Ishikawa (cell line): ENCODE results near the gene PDLIM1.

Source experiments
- CEBPB ChIP-seq: IDR thresholded peaks from 2 replicates; pipeline ENCODE4 v1.6.1; 2012
- CREB1 ChIP-seq: IDR thresholded peaks from 2 replicates; pipeline ENCODE4 v1.6.1; 2012; ENCODE audit warnings: low read depth
- EGR1 ChIP-seq: IDR thresholded peaks from 2 replicates; pipeline ENCODE4 v1.6.1; 2012
- EP300 ChIP-seq: IDR thresholded peaks from 2 replicates; pipeline ENCODE4 v1.6.1; 2012; ENCODE audit warnings: borderline replicate concordance
- FOXM1 ChIP-seq: IDR thresholded peaks from 2 replicates; pipeline ENCODE4 v1.6.1; 2012; ENCODE audit warnings: low read depth, borderline replicate concordance
- MAX ChIP-seq: IDR thresholded peaks from 2 replicates; pipeline ENCODE4 v1.6.1; 2012
- NFIC ChIP-seq: IDR thresholded peaks from 2 replicates; pipeline ENCODE4 v1.6.1; 2012
- RAD21 ChIP-seq: IDR thresholded peaks from 2 replicates; pipeline ENCODE4 v1.6.1; 2012; ENCODE audit warnings: low read depth
- REST ChIP-seq: IDR thresholded peaks from 2 replicates; pipeline ENCODE4 v1.6.1; 2012; ENCODE audit warnings: low read depth, mild to moderate bottlenecking
- TAF1 ChIP-seq: IDR thresholded peaks from 2 replicates; pipeline ENCODE4 v1.6.1; 2012; ENCODE audit warnings: low read depth, mild to moderate bottlenecking
- TCF12 ChIP-seq: IDR thresholded peaks from 2 replicates; pipeline ENCODE4 v1.6.1; 2012; ENCODE audit warnings: low read depth
- TEAD4 ChIP-seq: IDR thresholded peaks from 2 replicates; pipeline ENCODE4 v1.6.1; 2012
- USF1 ChIP-seq: IDR thresholded peaks from 2 replicates; pipeline ENCODE4 v1.6.1; 2012
- YY1 ChIP-seq: IDR thresholded peaks from 2 replicates; pipeline ENCODE4 v1.6.1; 2012; ENCODE audit warnings: low read depth
- ZBTB7A ChIP-seq: IDR thresholded peaks from 2 replicates; pipeline ENCODE4 v1.6.1; 2012; ENCODE audit warnings: low read depth

PDLIM1 gene

GRCh38 chr10:95254629-95255028 is 36.2 kb downstream of the PDLIM1 start:
- TF ChIP-seq YY1, result no peak
- TF ChIP-seq FOXM1, result no peak
- no peak for TF ChIP-seq NFIC
- no peak for TF ChIP-seq MAX
- TF ChIP-seq USF1, result no peak
- TF ChIP-seq REST, result no peak
- TF ChIP-seq TCF12, result no peak
- no peak for TF ChIP-seq CREB1
- TF ChIP-seq RAD21, result no peak
- TF ChIP-seq ZBTB7A, result no peak
- TF ChIP-seq EGR1, result no peak
- no peak for TF ChIP-seq CEBPB
- no peak for TF ChIP-seq EP300
- no peak for TF ChIP-seq TAF1

GRCh38 chr10:95253686-95254085 is 37.1 kb downstream of the PDLIM1 start:
- TF ChIP-seq REST (no peak), USF1 (no peak), EGR1 (no peak), NFIC (no peak), CREB1 (no peak), MAX (no peak), TEAD4 (no peak), RAD21 (no peak), ZBTB7A (no peak), CEBPB (no peak), FOXM1 (no peak), TAF1 (no peak), TCF12 (no peak)

- TF ChIP-seq REST (no peak), NFIC (no peak), EP300 (no peak), TAF1 (no peak), CREB1 (no peak), USF1 (no peak), RAD21 (no peak), YY1 (no peak), TCF12 (no peak), EGR1 (no peak), CEBPB (no peak)
Measured at GRCh38 chr10:95253007-95253406, 37.8 kb downstream of the PDLIM1 start.

GRCh38 chr10:95250856-95251255 is 39.9 kb downstream of the PDLIM1 start:
- no peak for TF ChIP-seq ZBTB7A
- no peak for TF ChIP-seq EP300
- no peak for TF ChIP-seq MAX
- TF ChIP-seq CEBPB, result no peak

GRCh38 chr10:95249467-95249866 is 41.3 kb downstream of the PDLIM1 start:
- TF ChIP-seq ZBTB7A (no peak), FOXM1 (no peak), TCF12 (no peak), TAF1 (no peak), YY1 (no peak), RAD21 (no peak), NFIC (no peak), EGR1 (no peak), MAX (no peak), EP300 (no peak), REST (no peak), CREB1 (no peak), TEAD4 (no peak), USF1 (no peak), CEBPB (no peak)
